Prostate gland (tissue), 2 donors: ENCODE results near the gene FAM83C. TPM values are rescaled to one million over a fixed set of nuclear protein-coding genes. Genes with fewer than 3 reads are reported as not detected.
"Not testable (repeated sequence)": the region's sequence is repeated elsewhere in the genome, so short reads cannot be mapped to it uniquely, and the experiment has no call there.

ENCODE experiments used
- DNase-seq: peaks from one replicate; pipeline ENCODE4 v3.0.0-alpha.2; 2019; ENCODE audit warnings: low spot score
- H3K27ac ChIP-seq, 2 donors: fragments of 200-600 bp; sonication (generic); 2 replicates each; pipeline ENCODE4 v1.5.1; 2017 to 2019
- H3K27me3 ChIP-seq: fragments of 200-600 bp; sonication (generic); replicated peaks from 2 replicates; pipeline ENCODE4 v1.5.1; 2019; ENCODE audit not compliant: insufficient read depth
- H3K36me3 ChIP-seq, 2 donors: fragments of 200-600 bp; sonication (generic); 1 replicate in 1 of 2; 2 replicates in 1 of 2; pipeline versions ENCODE4 v1.5.1 to v1.8.1; 2017 to 2019
- H3K4me1 ChIP-seq: fragments of 200-600 bp; sonication (generic); replicated peaks from 2 replicates; pipeline ENCODE4 v1.5.1; 2019
- H3K4me3 ChIP-seq, 2 donors: fragments of 200-600 bp; sonication (generic); 2 replicates each; pipeline ENCODE4 v1.5.1; 2017 to 2019
- H3K9me3 ChIP-seq: fragments of 200-600 bp; sonication (generic); 2 replicates; pipeline ENCODE4 v1.5.1; 2017
- CTCF ChIP-seq, 4 experiments: fragments of 200-600 bp in 2 of 4; fragments of 450-650 bp in 2 of 4; sonication (generic) in 2 of 4; IDR thresholded peaks; 1 replicate in 3 of 4; 2 replicates in 1 of 4; pipeline ENCODE4 v1.5.1; 2016 to 2019; ENCODE audit warnings: antibody characterized with exemption in 4 of 4, mild to moderate bottlenecking in 2 of 4, moderate library complexity in 2 of 4
- POLR2A ChIP-seq: fragments of 450-650 bp; IDR thresholded peaks from one replicate; pipeline ENCODE4 v1.6.1; 2016; ENCODE audit warnings: antibody characterized with exemption, mild to moderate bottlenecking
- POLR2AphosphoS5 ChIP-seq: sonication (generic); formaldehyde crosslinking; IDR thresholded peaks from one replicate; pipeline ENCODE4 v1.6.1; 2017; ENCODE audit warnings: antibody characterized with exemption
- WGBS: methylation state at CpG from one replicate; pipeline ENCODE4 v1.1.5; 2018; 5-methylcytosine and 5-hydroxymethylcytosine counted together
- intact Hi-C: fragments of 100-400 bp; cut with DNase I; formaldehyde crosslinking; loops from one replicate; pipeline ENCODE4 v1.14.2; 2022
- total RNA-seq, 2 donors: library from RNA; depleted of rRNA; stranded (reverse); fragments of >200 nt; gene quantifications; one replicate each; pipeline ENCODE4 v1.1.0, GENCODE V29; 2016

FAM83C gene
- total RNA-seq, 2 donors from 2014 or later, result 0.28 to 0.36 TPM

- no peaks in the 10 kb centered on the region for H3K36me3 ChIP-seq
- TF ChIP-seq POLR2AphosphoS5 (peak; percentile 38), POLR2A (no peak)
- H3K27ac ChIP-seq, result peak overlapping the region in 1 of 2 donors; percentile 31
- H3K4me1 ChIP-seq, result peaks cover 6% of the 10 kb centered on the region
- WGBS, result 15% methylated on average over 5 of the region's 5 CpGs
- intact Hi-C loops, result no loop called here
- no peaks in the 10 kb centered on the region for H3K9me3 ChIP-seq
- H3K4me3 ChIP-seq, result no peak overlapping the region
- DNase-seq, result no peak
- H3K27me3 ChIP-seq, result no peaks in the 10 kb centered on the region
Measured at GRCh38 chr20:35319192-35319870, 27.1 kb upstream of the FAM83C start.

- intact Hi-C loops, result no loop called here
- Histone ChIP-seq H3K9me3 (no peaks in the 10 kb centered on the region), H3K27ac (peak overlapping the region; percentile 31 to 34), H3K27me3 (no peaks in the 10 kb centered on the region), H3K36me3 (no peaks in the 10 kb centered on the region), H3K4me1 (peaks cover 6% of the 10 kb centered on the region), H3K4me3 (no peak overlapping the region)
- 41% methylated on average over 6 of the region's 6 CpGs for WGBS
- DNase-seq, result peak; percentile 56
- TF ChIP-seq CTCF (IDR thresholded peaks at IDR 0.05) (no peak), POLR2A (peak; percentile 42), POLR2AphosphoS5 (peak; percentile 71)
Measured at GRCh38 chr20:35318502-35319157, 26.4 kb upstream of the FAM83C start.

- 80% methylated on average over 5 of the region's 5 CpGs for WGBS
- no peak for TF ChIP-seq POLR2AphosphoS5
- TF ChIP-seq CTCF (IDR thresholded peaks at IDR 0.05), result no peak
- no peak for TF ChIP-seq POLR2A
- Histone ChIP-seq H3K4me1 (peaks cover 6% of the 10 kb centered on the region), H3K27me3 (no peaks in the 10 kb centered on the region), H3K27ac (no peak overlapping the region), H3K36me3 (no peaks in the 10 kb centered on the region), H3K4me3 (no peak overlapping the region), H3K9me3 (no peaks in the 10 kb centered on the region)
- intact Hi-C loops, result no loop called here
- no peak for DNase-seq
Measured at GRCh38 chr20:35317416-35318210, 25.4 kb upstream of the FAM83C start.

- intact Hi-C loops, result no loop called here
- Histone ChIP-seq H3K4me3 (no peak overlapping the region), H3K9me3 (no peaks in the 10 kb centered on the region), H3K27ac (no peak overlapping the region), H3K27me3 (no peaks in the 10 kb centered on the region), H3K36me3 (no peaks in the 10 kb centered on the region), H3K4me1 (peaks cover 6% of the 10 kb centered on the region)
- DNase-seq, result no peak
- TF ChIP-seq CTCF (IDR thresholded peaks at IDR 0.05) (no peak), POLR2AphosphoS5 (no peak), POLR2A (no peak)
- 82% methylated on average over 2 of the region's 2 CpGs for WGBS
Measured at GRCh38 chr20:35316086-35316485, 23.9 kb upstream of the FAM83C start.

- H3K4me3 ChIP-seq, H3K36me3 ChIP-seq, H3K4me1 ChIP-seq, H3K9me3 ChIP-seq, DNase-seq, H3K27ac ChIP-seq, H3K27me3 ChIP-seq, intact Hi-C loops: not testable (repeated sequence)
- 88% methylated on average over 7 of the region's 7 CpGs for WGBS
Measured at GRCh38 chr20:35315632-35316020, 23.4 kb upstream of the FAM83C start.
